ENCODE measurements around the gene STK10. TPM values are rescaled to one million over a fixed set of nuclear protein-coding genes. Genes with fewer than 3 reads are reported as not detected.

STK10 gene
- total RNA-seq, 4 donors from 2014 or later: 14.1 to 30.4 (median 19.4) TPM

- TF ChIP-seq CTCF (IDR thresholded peaks at IDR 0.05) (no peak), POLR2A (IDR thresholded peaks at IDR 0.05) (no peak), EP300 (IDR thresholded peaks at IDR 0.05) (no peak), POLR2AphosphoS5 (IDR thresholded peaks at IDR 0.05) (no peak)
- ATAC-seq: no peak
- Histone ChIP-seq H3K4me3 (no peak overlapping the region), H3K27ac (peak overlapping the region in 3 of 4 donors; percentile 45 to 66 (median 59)), H3K9me3 (no peaks in the 10 kb centered on the region), H3K27me3 (no peaks in the 10 kb centered on the region), H3K36me3 (no peaks in the 10 kb centered on the region), H3K4me1 (peaks cover 0 to 68% (median 32%) of the 10 kb centered on the region in 3 donors)
- WGBS, 2 donors (ENCODE audit: low coverage in 1 of 2): 48 to 69% methylated on average over 4 to 6 of the region's 16 CpGs
Observed at GRCh38 chr5:172166030-172166826, 21.8 kb downstream of the STK10 start.

GRCh38 chr5:172165465-172165864 is 22.6 kb downstream of the STK10 start:
- Histone ChIP-seq H3K4me3 (no peak overlapping the region), H3K9me3 (no peaks in the 10 kb centered on the region), H3K36me3 (no peaks in the 10 kb centered on the region), H3K27ac (peak overlapping the region in 3 of 4 donors; percentile 53 to 73 (median 66)), H3K4me1 (peaks cover 0 to 68% (median 32%) of the 10 kb centered on the region in 3 donors), H3K27me3 (no peaks in the 10 kb centered on the region)
- ATAC-seq: no peak
- TF ChIP-seq POLR2A (IDR thresholded peaks at IDR 0.05) (no peak), POLR2AphosphoS5 (IDR thresholded peaks at IDR 0.05) (no peak), CTCF (IDR thresholded peaks at IDR 0.05) (no peak), EP300 (IDR thresholded peaks at IDR 0.05) (no peak)
- 86 to 100% methylated on average over 3 to 6 of the region's 7 CpGs for WGBS, 2 donors (ENCODE audit: low coverage in 1 of 2)

GRCh38 chr5:172164769-172165212 is 23.2 kb downstream of the STK10 start:
- H3K27ac ChIP-seq: peak overlapping the region in 3 of 4 donors; percentile 53 to 73 (median 66)
- peaks cover 0 to 68% (median 32%) of the 10 kb centered on the region in 3 donors for H3K4me1 ChIP-seq
- no peak overlapping the region for H3K4me3 ChIP-seq
- H3K9me3 ChIP-seq: no peaks in the 10 kb centered on the region
- TF ChIP-seq EP300 (IDR thresholded peaks at IDR 0.05): no peak
- TF ChIP-seq POLR2A (IDR thresholded peaks at IDR 0.05): no peak
- TF ChIP-seq CTCF (IDR thresholded peaks at IDR 0.05): no peak
- H3K27me3 ChIP-seq: no peaks in the 10 kb centered on the region
- WGBS, 2 donors (ENCODE audit: low coverage in 1 of 2): 51% methylated on average over 6 of the region's 13 CpGs; no CpG with 5 or more reads in 1 of the 2 donors
- ATAC-seq: peak; percentile 52
- H3K36me3 ChIP-seq: no peaks in the 10 kb centered on the region

GRCh38 chr5:172163346-172163745 is 24.7 kb downstream of the STK10 start:
- Histone ChIP-seq H3K4me3 (no peak overlapping the region), H3K4me1 (peaks cover 0 to 59% (median 28%) of the 10 kb centered on the region in 3 donors), H3K36me3 (no peaks in the 10 kb centered on the region), H3K27ac (peak overlapping the region in 3 of 4 donors; percentile 48 to 73 (median 52)), H3K9me3 (no peaks in the 10 kb centered on the region), H3K27me3 (no peaks in the 10 kb centered on the region)
- ATAC-seq: peak; percentile 32
- no peak for TF ChIP-seq CTCF (IDR thresholded peaks at IDR 0.05)
- no peak for TF ChIP-seq POLR2A (IDR thresholded peaks at IDR 0.05)
- TF ChIP-seq EP300 (IDR thresholded peaks at IDR 0.05): no peak
- no peak for TF ChIP-seq POLR2AphosphoS5 (IDR thresholded peaks at IDR 0.05)
- WGBS, 2 donors (ENCODE audit: low coverage in 1 of 2): no CpG with 5 or more reads among the region's 4 CpGs

- H3K27me3 ChIP-seq: no peaks in the 10 kb centered on the region
- no peak overlapping the region for H3K4me3 ChIP-seq
- H3K4me1 ChIP-seq: peaks cover 0 to 55% (median 25%) of the 10 kb centered on the region in 3 donors
- peak overlapping the region in 3 of 4 donors; percentile 48 to 73 (median 52) for H3K27ac ChIP-seq
- no peak for ATAC-seq
- TF ChIP-seq CTCF (IDR thresholded peaks at IDR 0.05) (no peak), POLR2A (IDR thresholded peaks at IDR 0.05) (no peak), POLR2AphosphoS5 (IDR thresholded peaks at IDR 0.05) (no peak), EP300 (IDR thresholded peaks at IDR 0.05) (no peak)
- no peaks in the 10 kb centered on the region for H3K36me3 ChIP-seq
- WGBS, 2 donors (ENCODE audit: low coverage in 1 of 2): 50 to 60% methylated on average over 2 to 5 of the region's 5 CpGs
- H3K9me3 ChIP-seq: no peaks in the 10 kb centered on the region
Observed at GRCh38 chr5:172162987-172163343, 25.1 kb downstream of the STK10 start.
